GM12878 (cell line): ENCODE data around the gene SLC12A3. TPM values are rescaled to one million over a fixed set of nuclear protein-coding genes. Genes with fewer than 3 reads are reported as not detected.

Experiments used
- ATAC-seq: fragments of 200-7000 bp; cut with Tn5 transposase; 3 replicates; pipeline ENCODE4 v1.9.1; 2020; ENCODE audit warnings: mild to moderate bottlenecking, moderate library complexity
- BruUV-seq: library from RNA; stranded (reverse); fragments of 400-500 nt; replicated peaks from 2 replicates; lab custom pipeline; 2021; lab: Mats Ljungman, UMichigan
- CTCF ChIA-PET: fragments of 300-600 bp; sonication (Branson Sonifier 250); formaldehyde crosslinking; extraction: SDS; loops from one replicate; lab custom pipeline; 2021; ENCODE audit warnings: inconsistent platforms; lab: Yijun Ruan, JAX
- POLR2A ChIA-PET: fragments of 350-600 bp; formaldehyde crosslinking; extraction: SDS; loops from one replicate; lab custom pipeline; 2021; ENCODE audit warnings: inconsistent platforms; lab: Charles Lee
- RAD21 ChIA-PET: fragments of 300-600 bp; sonication (Branson Sonifier 250); formaldehyde crosslinking; loops from one replicate; lab custom pipeline; 2023; ENCODE audit warnings: antibody characterized with exemption; ENCODE audit not compliant: unreplicated experiment; lab: Charles Lee
- SMC1A ChIA-PET: fragments of 300-600 bp; sonication (Branson Sonifier 250); formaldehyde crosslinking; loops from one replicate; lab custom pipeline; 2023; ENCODE audit not compliant: unreplicated experiment, uncharacterized antibody; lab: Charles Lee
- DNase-seq: peaks from one replicate; pipeline ENCODE4 v3.0.0-alpha.2; 2011; ENCODE audit warnings: low read depth, low spot score
- FAIRE-seq: peaks from 3 replicates; lab custom pipeline; 2011; peaks lifted over from hg19 to GRCh38; lab: Jason Lieb, UNC
- H2AFZ ChIP-seq: 2 replicates; pipeline ENCODE4 v1.6.0; 2011; ENCODE audit warnings: low read depth, low read length, control low read depth; ENCODE audit not compliant: control insufficient read depth
- H3K27ac ChIP-seq: 2 replicates; pipeline ENCODE4 v1.5.1; 2011; ENCODE audit warnings: control low read depth; ENCODE audit not compliant: control insufficient read depth, insufficient read depth
- H3K27me3 ChIP-seq, 2 experiments: replicated peaks in 1 of 2; 2 replicates each; pipeline versions ENCODE4 v1.6.0 to v1.6.1; 2011; ENCODE audit warnings: low read length in 1 of 2; ENCODE audit not compliant: control insufficient read depth in 2 of 2, insufficient read depth in 2 of 2
- H3K36me3 ChIP-seq, 2 experiments: 2 replicates each; pipeline ENCODE4 v1.5.1; 2011; ENCODE audit warnings: low read length in 1 of 2; ENCODE audit not compliant: control insufficient read depth in 2 of 2, insufficient read depth in 2 of 2
- H3K4me1 ChIP-seq: 2 replicates; pipeline ENCODE4 v1.6.1; 2011; ENCODE audit warnings: mild to moderate bottlenecking, low read length, moderate library complexity, mixed read lengths; ENCODE audit not compliant: control insufficient read depth, insufficient read depth
- H3K4me2 ChIP-seq: 2 replicates; pipeline ENCODE4 v1.6.0; 2011; ENCODE audit warnings: control low read depth; ENCODE audit not compliant: control insufficient read depth, insufficient read depth
- H3K4me3 ChIP-seq: fragments of 200-600 bp; sonication (generic); 2 replicates; pipeline ENCODE4 v1.5.1; 2016
- H3K79me2 ChIP-seq: 2 replicates; pipeline ENCODE4 v1.6.0; 2011; ENCODE audit warnings: low read length; ENCODE audit not compliant: control insufficient read depth, insufficient read depth
- H3K9ac ChIP-seq: 2 replicates; pipeline ENCODE4 v1.8.0; 2011; ENCODE audit warnings: low read length, control low read depth, mixed read lengths; ENCODE audit not compliant: control insufficient read depth, insufficient read depth
- H3K9me3 ChIP-seq: replicated peaks from 3 replicates; pipeline ENCODE4 v1.5.1; 2011; ENCODE audit warnings: mild to moderate bottlenecking, low read length; ENCODE audit not compliant: control insufficient read depth, insufficient read depth
- H4K20me1 ChIP-seq: 2 replicates; pipeline ENCODE4 v1.6.0; 2011; ENCODE audit not compliant: control insufficient read depth, insufficient read depth
- BMI1 ChIP-seq: fragments of 450-650 bp; IDR thresholded peaks from 2 replicates; pipeline ENCODE4 v1.6.1; 2016; ENCODE audit warnings: mild to moderate bottlenecking, moderate library complexity, borderline replicate concordance
- CBX5 ChIP-seq: sonication (generic); IDR thresholded peaks from 2 replicates; pipeline ENCODE4 v1.6.1; 2016; ENCODE audit warnings: low read depth, moderate library complexity, mild to moderate bottlenecking, inconsistent platforms
- CHD1 ChIP-seq: IDR thresholded peaks from 2 replicates; pipeline ENCODE4 v1.6.1; 2012; ENCODE audit warnings: low read depth, low read length, improper control_type of control experiment
- CUX1 ChIP-seq: IDR thresholded peaks from 2 replicates; pipeline ENCODE4 v1.6.1; 2012; ENCODE audit warnings: improper control_type of control experiment, low read depth, low read length; ENCODE audit not compliant: insufficient replicate concordance
- MTA3 ChIP-seq: IDR thresholded peaks from 2 replicates; pipeline ENCODE4 v1.6.1; 2012; ENCODE audit warnings: low read length, inconsistent platforms, borderline replicate concordance
- NFYA ChIP-seq: IDR thresholded peaks from 2 replicates; pipeline ENCODE4 v1.6.1; 2011; ENCODE audit warnings: low read depth, mild to moderate bottlenecking, low read length, improper control_type of control experiment, borderline replicate concordance
- NFYB ChIP-seq: IDR thresholded peaks from 2 replicates; pipeline ENCODE4 v1.6.1; 2011; ENCODE audit warnings: low read depth, mild to moderate bottlenecking, low read length, improper control_type of control experiment, moderate library complexity; ENCODE audit not compliant: insufficient read depth
- PAX8 ChIP-seq: fragments of 450-650 bp; IDR thresholded peaks from 2 replicates; pipeline ENCODE4 v1.6.1; 2017; ENCODE audit warnings: mild to moderate bottlenecking, moderate library complexity
- POLR2AphosphoS5 ChIP-seq: IDR thresholded peaks from 2 replicates; pipeline ENCODE4 v1.6.1; 2011; ENCODE audit warnings: mild to moderate bottlenecking, low read length, inconsistent platforms
- STAT3 ChIP-seq: IDR thresholded peaks from 2 replicates; pipeline ENCODE4 v1.6.1; 2011; ENCODE audit warnings: low read depth, low read length, improper control_type of control experiment
- WGBS: methylation state at CpG from one replicate; pipeline ENCODE4 v1.1.6; 2016; ENCODE audit warnings: low lambda C conversion rate; ENCODE audit not compliant: insufficient replicate concordance, insufficient coverage; ENCODE audit errors: missing lambda C conversion rate; 5-methylcytosine and 5-hydroxymethylcytosine counted together
- in situ Hi-C: fragments of 300-500 bp; cut with MboI; formaldehyde crosslinking; loops from 9 replicates; pipeline ENCODE4 v1.14.3; 2018; ENCODE audit warnings: mixed read lengths
- intact Hi-C: fragments of 100-400 bp; cut with micrococcal nuclease; formaldehyde crosslinking; loops from one replicate; pipeline ENCODE4 v1.14.2; 2022; ENCODE audit not compliant: unreplicated experiment
- polyA plus RNA-seq, 11 experiments: library from polyadenylated mRNA; depleted of rRNA in 4 of 11; unstranded in 6 of 11; stranded (reverse) in 5 of 11; fragments of >200 nt; fragmentation: Nextera tagmentation in 4 of 11; fragmentation: Illumina TruSeq in 1 of 11; extraction: Ambion mirVana in 4 of 11; extraction: Trizol in 1 of 11; gene quantifications; 1 replicate in 1 of 11; 2 replicates in 10 of 11; pipeline versions ENCODE4 v1.2.1 to v1.2.3, GENCODE V29; 2011 to 2016; ENCODE audit warnings: inconsistent platforms in 2 of 11, missing spikeins in 2 of 11, low read depth in 1 of 11
- total RNA-seq, 4 experiments: library from RNA; depleted of rRNA in 3 of 4; stranded (reverse); fragments of >200 nt in 3 of 4; fragmentation: Illumina TruSeq in 1 of 4; extraction: Trizol in 1 of 4; gene quantifications; 2 replicates each; pipeline versions ENCODE4 v1.2.1 to v1.2.3, GENCODE V29; 2013 to 2021
- TF ChIP-seq, protein P1 (sequence below): IDR thresholded peaks from 2 replicates; pipeline ENCODE4 v1.6.1; 2011; ENCODE audit warnings: low read depth, mild to moderate bottlenecking, low read length, moderate library complexity, borderline replicate concordance; ENCODE audit errors: extremely low read depth
- TF ChIP-seq, protein P2 (sequence below): fragments of 450-650 bp; formaldehyde crosslinking; IDR thresholded peaks from 2 replicates; pipeline ENCODE4 v1.4.0; 2020; ENCODE audit warnings: mild to moderate bottlenecking, moderate library complexity
- TF ChIP-seq, protein P3 (sequence below): fragments of 450-650 bp; IDR thresholded peaks from 2 replicates; pipeline ENCODE4 v1.6.1; 2018; ENCODE audit warnings: borderline replicate concordance, mild to moderate bottlenecking; ENCODE audit not compliant: partially characterized antibody

The SLC12A3 gene
- total and polyA plus RNA-seq, 10 of the 15 experiments (the other 5 are each of a cell fraction or from before 2014, with no cell fraction given): 0.05 to 6.3 (median 3.1) TPM

GRCh38 chr16:56907401-56907800 is 42.4 kb downstream of the SLC12A3 start:
- no peaks in the 10 kb centered on the region for H4K20me1 ChIP-seq
- H3K9ac ChIP-seq: no peak overlapping the region
- intact Hi-C loops: no loop called here
- H3K4me1 ChIP-seq: peaks cover 25% of the 10 kb centered on the region
- H3K79me2 ChIP-seq: no peaks in the 10 kb centered on the region
- no peak for FAIRE-seq
- no peak for DNase-seq
- ChIA-PET POLR2A (interaction anchor here (1.4 kb wide), 1 partner anchor 13 kb away, joined by 3 read pairs; no protein-coding TSS in a partner anchor), RAD21 (no interaction called here), CTCF (no interaction called here), SMC1A (no interaction called here)
- no peak overlapping the region for H3K4me3 ChIP-seq
- ATAC-seq: no peak
- no peaks in the 10 kb centered on the region for H3K36me3 ChIP-seq
- WGBS: 95% methylated on average over 3 of the region's 3 CpGs
- no TSS peak for BruUV-seq
- in situ Hi-C loops: no loop called here
- H3K9me3 ChIP-seq: no peaks in the 10 kb centered on the region; the same call in 2 of the 3 replicates
- H3K27me3 ChIP-seq: no peaks in the 10 kb centered on the region
- H2AFZ ChIP-seq: no peak overlapping the region
- no peak overlapping the region for H3K27ac ChIP-seq
- H3K4me2 ChIP-seq: no peak overlapping the region
- TF ChIP-seq PAX8 (no peak), NFYB (no peak), NFYA (no peak), BMI1 (no peak), MTA3 (no peak), CUX1 (no peak), CHD1 (no peak), POLR2AphosphoS5 (no peak), CBX5 (no peak), STAT3 (no peak)
- TF ChIP-seq, protein P1, sequence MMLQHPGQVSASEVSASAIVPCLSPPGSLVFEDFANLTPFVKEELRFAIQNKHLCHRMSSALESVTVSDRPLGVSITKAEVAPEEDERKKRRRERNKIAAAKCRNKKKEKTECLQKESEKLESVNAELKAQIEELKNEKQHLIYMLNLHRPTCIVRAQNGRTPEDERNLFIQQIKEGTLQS: no peak
- TF ChIP-seq, protein P2, sequence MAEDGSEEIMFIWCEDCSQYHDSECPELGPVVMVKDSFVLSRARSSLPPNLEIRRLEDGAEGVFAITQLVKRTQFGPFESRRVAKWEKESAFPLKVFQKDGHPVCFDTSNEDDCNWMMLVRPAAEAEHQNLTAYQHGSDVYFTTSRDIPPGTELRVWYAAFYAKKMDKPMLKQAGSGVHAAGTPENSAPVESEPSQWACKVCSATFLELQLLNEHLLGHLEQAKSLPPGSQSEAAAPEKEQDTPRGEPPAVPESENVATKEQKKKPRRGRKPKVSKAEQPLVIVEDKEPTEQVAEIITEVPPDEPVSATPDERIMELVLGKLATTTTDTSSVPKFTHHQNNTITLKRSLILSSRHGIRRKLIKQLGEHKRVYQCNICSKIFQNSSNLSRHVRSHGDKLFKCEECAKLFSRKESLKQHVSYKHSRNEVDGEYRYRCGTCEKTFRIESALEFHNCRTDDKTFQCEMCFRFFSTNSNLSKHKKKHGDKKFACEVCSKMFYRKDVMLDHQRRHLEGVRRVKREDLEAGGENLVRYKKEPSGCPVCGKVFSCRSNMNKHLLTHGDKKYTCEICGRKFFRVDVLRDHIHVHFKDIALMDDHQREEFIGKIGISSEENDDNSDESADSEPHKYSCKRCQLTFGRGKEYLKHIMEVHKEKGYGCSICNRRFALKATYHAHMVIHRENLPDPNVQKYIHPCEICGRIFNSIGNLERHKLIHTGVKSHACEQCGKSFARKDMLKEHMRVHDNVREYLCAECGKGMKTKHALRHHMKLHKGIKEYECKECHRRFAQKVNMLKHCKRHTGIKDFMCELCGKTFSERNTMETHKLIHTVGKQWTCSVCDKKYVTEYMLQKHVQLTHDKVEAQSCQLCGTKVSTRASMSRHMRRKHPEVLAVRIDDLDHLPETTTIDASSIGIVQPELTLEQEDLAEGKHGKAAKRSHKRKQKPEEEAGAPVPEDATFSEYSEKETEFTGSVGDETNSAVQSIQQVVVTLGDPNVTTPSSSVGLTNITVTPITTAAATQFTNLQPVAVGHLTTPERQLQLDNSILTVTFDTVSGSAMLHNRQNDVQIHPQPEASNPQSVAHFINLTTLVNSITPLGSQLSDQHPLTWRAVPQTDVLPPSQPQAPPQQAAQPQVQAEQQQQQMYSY (CRISPR knock-in tag): no peak
- TF ChIP-seq, protein P3, sequence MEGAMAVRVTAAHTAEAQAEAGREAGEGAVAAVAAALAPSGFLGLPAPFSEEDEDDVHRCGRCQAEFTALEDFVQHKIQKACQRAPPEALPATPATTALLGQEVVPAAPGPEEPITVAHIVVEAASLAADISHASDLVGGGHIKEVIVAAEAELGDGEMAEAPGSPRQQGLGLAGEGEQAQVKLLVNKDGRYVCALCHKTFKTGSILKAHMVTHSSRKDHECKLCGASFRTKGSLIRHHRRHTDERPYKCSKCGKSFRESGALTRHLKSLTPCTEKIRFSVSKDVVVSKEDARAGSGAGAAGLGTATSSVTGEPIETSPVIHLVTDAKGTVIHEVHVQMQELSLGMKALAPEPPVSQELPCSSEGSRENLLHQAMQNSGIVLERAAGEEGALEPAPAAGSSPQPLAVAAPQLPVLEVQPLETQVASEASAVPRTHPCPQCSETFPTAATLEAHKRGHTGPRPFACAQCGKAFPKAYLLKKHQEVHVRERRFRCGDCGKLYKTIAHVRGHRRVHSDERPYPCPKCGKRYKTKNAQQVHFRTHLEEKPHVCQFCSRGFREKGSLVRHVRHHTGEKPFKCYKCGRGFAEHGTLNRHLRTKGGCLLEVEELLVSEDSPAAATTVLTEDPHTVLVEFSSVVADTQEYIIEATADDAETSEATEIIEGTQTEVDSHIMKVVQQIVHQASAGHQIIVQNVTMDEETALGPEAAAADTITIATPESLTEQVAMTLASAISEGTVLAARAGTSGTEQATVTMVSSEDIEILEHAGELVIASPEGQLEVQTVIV: no peak
